SK-N-MC (cell line): ENCODE measurements around the gene NDUFB10.

Experiments used
- EZH2 ChIP-seq: fragments of 200-600 bp; sonication (generic); IDR thresholded peaks from one replicate; pipeline ENCODE4 v1.6.1; 2017; ENCODE audit warnings: antibody characterized with exemption
- FOXP2 ChIP-seq: optimal IDR thresholded peaks from 2 replicates; pipeline ENCODE3; 2011; ENCODE audit warnings: mild to moderate bottlenecking, moderate library complexity; ENCODE audit not compliant: insufficient read depth; ENCODE audit errors: extremely low read length, control extremely low read depth
- POLR2AphosphoS5 ChIP-seq: IDR thresholded peaks from 2 replicates; pipeline ENCODE4 v1.6.1; 2012; ENCODE audit warnings: mild to moderate bottlenecking, low read depth, low read length, borderline replicate concordance

- TF ChIP-seq POLR2AphosphoS5 (no peak), EZH2 (no peak), FOXP2 (no peak)
These were observed 14.3 kb downstream of the NDUFB10 start for GRCh38 chr16:1973461-1974156.
